NT2/D1 (cell line): Measurements from ENCODE around the gene PIR.

Source experiments
- SUZ12 ChIP-seq: IDR thresholded peaks from 2 replicates; pipeline ENCODE4 v1.6.1; 2011; ENCODE audit not compliant: insufficient read length, insufficient read depth; ENCODE audit errors: extremely low read depth
- YY1 ChIP-seq: IDR thresholded peaks from 2 replicates; pipeline ENCODE4 v1.6.1; 2011; ENCODE audit not compliant: insufficient read length, insufficient read depth
- ZNF274 ChIP-seq: IDR thresholded peaks from 2 replicates; pipeline ENCODE4 v1.6.1; 2011; ENCODE audit warnings: mild to moderate bottlenecking, low read depth, low read length

GRCh38 chrX:15395789-15396188 lies 97.3 kb downstream of the PIR start:
- TF ChIP-seq SUZ12, result no peak
- TF ChIP-seq ZNF274, result no peak
- TF ChIP-seq YY1, result no peak
